GM18517 (cell line): ENCODE data around the gene NEK10.

Experiments used
- ATAC-seq: cut with Tn5 transposase; IDR thresholded peaks from one replicate; pipeline ENCODE4 v1.9.1; 2021; ENCODE audit warnings: mild to moderate bottlenecking, moderate library complexity; ENCODE audit not compliant: unreplicated experiment

The NEK10 gene

GRCh38 chr3:27078246-27078913 is 290.8 kb downstream of the NEK10 start:
- ATAC-seq, result no peak

GRCh38 chr3:27076815-27077630 is 292.2 kb downstream of the NEK10 start:
- ATAC-seq, result no peak

- no peak for ATAC-seq
Measured at GRCh38 chr3:27074914-27075313, 294.3 kb downstream of the NEK10 start.

- no peak for ATAC-seq
Measured at GRCh38 chr3:27073912-27074311, 295.3 kb downstream of the NEK10 start.

GRCh38 chr3:27072810-27073651 is 296.2 kb downstream of the NEK10 start:
- no peak for ATAC-seq

- no peak for ATAC-seq
Measured at GRCh38 chr3:27060336-27060735, 308.8 kb downstream of the NEK10 start.
